ENCODE data around the gene TMEM167B. TPM values are rescaled to one million over a fixed set of nuclear protein-coding genes. Genes with fewer than 3 reads are reported as not detected.

TMEM167B gene
- total and polyA plus RNA-seq, 7 experiments from 2014 or later = 28.3 to 65.6 (median 39.0) TPM

GRCh38 chr1:109111386-109112055, 21.0 kb downstream of the TMEM167B start:
- Mint-ChIP-seq H3K4me3 (no peak overlapping the region), H3K4me1 (peaks cover 23 to 40% (median 28%) of the 10 kb centered on the region in 7 donors), H3K36me3 (no peaks in the 10 kb centered on the region), H3K27ac (peak overlapping the region in 6 of 9 donors; percentile 7 to 93 (median 37)), H3K27me3 (peaks cover 0 to 49% (median 0%) of the 10 kb centered on the region in 5 donors), H3K9me3 (peaks cover 0 to 9% (median 0%) of the 10 kb centered on the region in 11 donors)
- Histone ChIP-seq H3K36me3 (ENCODE audit: control insufficient read depth in 2 of 3, insufficient read depth in 3 of 3, low read length in 3 of 3) (no peaks in the 10 kb centered on the region), H3K4me1 (ENCODE audit: control insufficient read depth in 2 of 2, insufficient read depth in 2 of 2, low read length in 2 of 2) (peaks cover 16 to 21% of the 10 kb centered on the region in 2 donors), H3K27me3 (ENCODE audit: control insufficient read depth in 2 of 2, insufficient read depth in 2 of 2, low read length in 2 of 2) (no peaks in the 10 kb centered on the region), H3K9me3 (ENCODE audit: control insufficient read depth in 2 of 3, low read length in 3 of 3) (no peaks in the 10 kb centered on the region), H3K4me3 (ENCODE audit: low read length) (no peak overlapping the region), H3K27ac (ENCODE audit: low read depth, low read length) (no peak overlapping the region)
- DNase-seq (no peak), ATAC-seq (no peak)
- ChIA-PET CTCF (interaction anchor here (0.6 to 4.3 kb wide), 12 partner anchors 8 to 1508 kb away, joined by 3 to 39 read pairs (median 4); no protein-coding TSS in a partner anchor), POLR2A (interaction anchor here (0.6 to 8.1 kb wide), 3 partner anchors 10 to 23 kb away, joined by 3 to 89 read pairs (median 3); partner anchors contain the start of gene TMEM167B)
- intact Hi-C loops (cut with micrococcal nuclease) = loop anchor here (1.0 to 5.0 kb wide), 16 partner anchors 11 to 599 kb away; partner anchors contain the start of genes CLCC1 (in 2 of the 2), PRPF38B (in 2 of the 2), STXBP3 (in 2 of the 2) and WDR47 (in 2 of the 2)

- no peaks in the 10 kb centered on the region for H3K9me3 ChIP-seq (ENCODE audit: control insufficient read depth in 2 of 3, low read length in 3 of 3)
- intact Hi-C loops (cut with micrococcal nuclease) = loop anchor here (1.0 to 5.0 kb wide), 16 partner anchors 12 to 599 kb away; partner anchors contain the start of genes CLCC1 (in 2 of the 2), PRPF38B (in 2 of the 2), STXBP3 (in 2 of the 2) and WDR47 (in 2 of the 2)
- H3K27me3 ChIP-seq (ENCODE audit: control insufficient read depth in 2 of 2, insufficient read depth in 2 of 2, low read length in 2 of 2) = no peaks in the 10 kb centered on the region
- peaks cover 0 to 9% (median 0%) of the 10 kb centered on the region in 11 donors for H3K9me3 Mint-ChIP-seq
- H3K4me1 Mint-ChIP-seq = peaks cover 23 to 40% (median 28%) of the 10 kb centered on the region in 7 donors
- DNase-seq = peak in 6 of 9 donors; percentile 4 to 27 (median 20)
- peaks cover 16 to 21% of the 10 kb centered on the region in 2 donors for H3K4me1 ChIP-seq (ENCODE audit: control insufficient read depth in 2 of 2, insufficient read depth in 2 of 2, low read length in 2 of 2)
- no peaks in the 10 kb centered on the region for H3K36me3 Mint-ChIP-seq
- peak overlapping the region; percentile 68 for H3K27ac ChIP-seq (ENCODE audit: low read depth, low read length)
- CTCF ChIA-PET = interaction anchor here (0.6 to 4.3 kb wide), 13 partner anchors 12 to 551 kb away, joined by 3 to 39 read pairs (median 4); partner anchors contain the start of genes ATXN7L2 and PRPF38B
- POLR2A ChIA-PET = interaction anchor here (0.6 to 8.1 kb wide), 6 partner anchors 11 to 405 kb away, joined by 3 to 89 read pairs (median 3); partner anchors contain the start of gene TMEM167B
- peak overlapping the region; percentile 68 for H3K4me3 ChIP-seq (ENCODE audit: low read length)
- peak; percentile 32 for ATAC-seq
- peaks cover 0 to 46% (median 0%) of the 10 kb centered on the region in 5 donors for H3K27me3 Mint-ChIP-seq
- H3K36me3 ChIP-seq (ENCODE audit: control insufficient read depth in 2 of 3, insufficient read depth in 3 of 3, low read length in 3 of 3) = no peaks in the 10 kb centered on the region
- H3K4me3 Mint-ChIP-seq = peak overlapping the region; percentile 9 to 93 (median 86)
- peak overlapping the region; percentile 84 to 96 (median 92) for H3K27ac Mint-ChIP-seq
These were observed 21.6 kb downstream of the TMEM167B start for GRCh38 chr1:109112056-109112651.

- Mint-ChIP-seq H3K27ac (peak overlapping the region; percentile 84 to 96 (median 92)), H3K4me1 (peaks cover 23 to 40% (median 28%) of the 10 kb centered on the region in 7 donors), H3K27me3 (peaks cover 0 to 41% (median 0%) of the 10 kb centered on the region in 5 donors), H3K4me3 (peak overlapping the region; percentile 78 to 93 (median 88)), H3K36me3 (peaks cover 0 to 4% (median 0%) of the 10 kb centered on the region in 5 donors), H3K9me3 (peaks cover 0 to 9% (median 0%) of the 10 kb centered on the region in 11 donors)
- DNase-seq = peak; percentile 75 to 93 (median 85)
- Histone ChIP-seq H3K9me3 (ENCODE audit: control insufficient read depth in 2 of 3, low read length in 3 of 3) (no peaks in the 10 kb centered on the region), H3K27me3 (ENCODE audit: control insufficient read depth in 2 of 2, insufficient read depth in 2 of 2, low read length in 2 of 2) (no peaks in the 10 kb centered on the region), H3K4me1 (ENCODE audit: control insufficient read depth in 2 of 2, insufficient read depth in 2 of 2, low read length in 2 of 2) (peaks cover 16 to 21% of the 10 kb centered on the region in 2 donors), H3K27ac (ENCODE audit: low read depth, low read length) (peak overlapping the region; percentile 68), H3K36me3 (ENCODE audit: control insufficient read depth in 2 of 3, insufficient read depth in 3 of 3, low read length in 3 of 3) (no peaks in the 10 kb centered on the region), H3K4me3 (ENCODE audit: low read length) (peak overlapping the region; percentile 68)
- peak; percentile 75 for ATAC-seq
- intact Hi-C loops (cut with micrococcal nuclease) = loop anchor here (1.0 to 5.0 kb wide), 16 partner anchors 12 to 600 kb away; partner anchors contain the start of genes CLCC1 (in 2 of the 2), PRPF38B (in 2 of the 2), STXBP3 (in 2 of the 2) and WDR47 (in 2 of the 2)
- POLR2A ChIA-PET = interaction anchor here (0.6 to 8.1 kb wide), 8 partner anchors 12 to 405 kb away, joined by 3 to 89 read pairs (median 3); partner anchors contain the start of gene TMEM167B
- CTCF ChIA-PET = interaction anchor here (0.7 to 4.3 kb wide), 8 partner anchors 12 to 784 kb away, joined by 3 to 39 read pairs (median 4); partner anchors contain the start of genes ATXN7L2 and PRPF38B
These were observed 22.2 kb downstream of the TMEM167B start for GRCh38 chr1:109112652-109113285.

GRCh38 chr1:109113590-109114341, 23.2 kb downstream of the TMEM167B start, which contains the start of gene ELAPOR1:
Gene ELAPOR1, plus strand, starts transcription at chr1:109114115. Its CDS starts 69 bp downstream, at chr1:109114184.
- Mint-ChIP-seq H3K27ac (peak within 1 kb of the TSS; percentile 84 to 96 (median 92)), H3K27me3 (peaks cover 0 to 37% (median 0%) of the 10 kb centered on the region in 5 donors), H3K36me3 (peaks cover 0 to 9% (median 5%) of the 10 kb centered on the region in 5 donors), H3K4me3 (peak within 1 kb of the TSS; percentile 84 to 93 (median 88)), H3K9me3 (peaks cover 0 to 9% (median 0%) of the 10 kb centered on the region in 11 donors), H3K4me1 (peaks cover 24 to 40% (median 30%) of the 10 kb centered on the region in 7 donors)
- no peaks in the 10 kb centered on the region for H3K9me3 ChIP-seq (ENCODE audit: control insufficient read depth in 2 of 3, low read length in 3 of 3)
- H3K27me3 ChIP-seq (ENCODE audit: control insufficient read depth in 2 of 2, insufficient read depth in 2 of 2, low read length in 2 of 2) = no peaks in the 10 kb centered on the region
- ChIA-PET CTCF (interaction anchor here (2.0 to 4.3 kb wide), 3 partner anchors 13 to 286 kb away, joined by 7 to 39 read pairs (median 32); no protein-coding TSS in a partner anchor), POLR2A (interaction anchor here (0.7 to 8.1 kb wide), 6 partner anchors 13 to 416 kb away, joined by 3 to 89 read pairs (median 4); partner anchors contain the start of genes TMEM167B and WDR47)
- H3K36me3 ChIP-seq (ENCODE audit: control insufficient read depth in 2 of 3, insufficient read depth in 3 of 3, low read length in 3 of 3) = no peaks in the 10 kb centered on the region
- ATAC-seq (peak; percentile 92), DNase-seq (peak; percentile 73 to 93 (median 85))
- intact Hi-C loops (cut with micrococcal nuclease) = loop anchor here (1.0 to 5.0 kb wide), 11 partner anchors 38 to 601 kb away; partner anchors contain the start of genes ATXN7L2 (in 1 of the 2), CLCC1 (in 1 of the 2), EEIG2 (in 1 of the 2) and SARS1 (in 1 of the 2)
- H3K4me3 ChIP-seq (ENCODE audit: low read length) = peak within 1 kb of the TSS; percentile 68
- peak within 1 kb of the TSS; percentile 42 for H3K27ac ChIP-seq (ENCODE audit: low read depth, low read length)
- peaks cover 16 to 21% of the 10 kb centered on the region in 2 donors for H3K4me1 ChIP-seq (ENCODE audit: control insufficient read depth in 2 of 2, insufficient read depth in 2 of 2, low read length in 2 of 2)

GRCh38 chr1:109114342-109114674, 23.7 kb downstream of the TMEM167B start:
- H3K4me3 ChIP-seq (ENCODE audit: low read length) = peak overlapping the region; percentile 68
- Mint-ChIP-seq H3K4me1 (peaks cover 24 to 40% (median 30%) of the 10 kb centered on the region in 7 donors), H3K4me3 (peak overlapping the region; percentile 83 to 93 (median 86)), H3K36me3 (peaks cover 0 to 9% (median 5%) of the 10 kb centered on the region in 5 donors), H3K9me3 (peaks cover 0 to 9% (median 0%) of the 10 kb centered on the region in 11 donors), H3K27me3 (peaks cover 0 to 37% (median 0%) of the 10 kb centered on the region in 5 donors), H3K27ac (peak overlapping the region in 5 of 9 donors; percentile 5 to 93 (median 76))
- no peaks in the 10 kb centered on the region for H3K36me3 ChIP-seq (ENCODE audit: control insufficient read depth in 2 of 3, insufficient read depth in 3 of 3, low read length in 3 of 3)
- ChIA-PET CTCF (interaction anchor here (4.3 kb wide), 1 partner anchor 14 kb away, joined by 39 read pairs; no protein-coding TSS in a partner anchor), POLR2A (interaction anchor here (0.7 to 8.1 kb wide), 4 partner anchors 13 to 417 kb away, joined by 3 to 89 read pairs (median 4); partner anchors contain the start of genes TAF13 and WDR47)
- no peak for DNase-seq
- peaks cover 16 to 21% of the 10 kb centered on the region in 2 donors for H3K4me1 ChIP-seq (ENCODE audit: control insufficient read depth in 2 of 2, insufficient read depth in 2 of 2, low read length in 2 of 2)
- H3K9me3 ChIP-seq (ENCODE audit: control insufficient read depth in 2 of 3, low read length in 3 of 3) = no peaks in the 10 kb centered on the region
- no peak for ATAC-seq
- H3K27me3 ChIP-seq (ENCODE audit: control insufficient read depth in 2 of 2, insufficient read depth in 2 of 2, low read length in 2 of 2) = no peaks in the 10 kb centered on the region
- intact Hi-C loops (cut with micrococcal nuclease) = loop anchor here (1.0 to 5.0 kb wide), 8 partner anchors 39 to 552 kb away; partner anchors contain the start of genes ATXN7L2 (in 1 of the 2), EEIG2 (in 1 of the 2), SARS1 (in 1 of the 2) and SORT1 (in 1 of the 2)
- H3K27ac ChIP-seq (ENCODE audit: low read depth, low read length) = peak overlapping the region; percentile 41
